Esophagus (tissue), 2 donors: ENCODE measurements around the gene FASN. TPM values are rescaled to one million over a fixed set of nuclear protein-coding genes. Genes with fewer than 3 reads are reported as not detected.
A peak's percentile ranks its signal among the peaks of the same experiment; 100 is the strongest.

Source experiments
- H3K27ac ChIP-seq, 2 donors: one replicate each; pipeline ENCODE4 v1.5.1; 2013; ENCODE audit warnings: low read depth in 2 of 2, mild to moderate bottlenecking in 2 of 2, inconsistent platforms in 1 of 2, low read length in 1 of 2, moderate library complexity in 1 of 2
- H3K27me3 ChIP-seq, 2 donors: one replicate each; pipeline ENCODE4 v1.6.1; 2013; ENCODE audit warnings: low read length in 2 of 2, control low read depth in 1 of 2, mild to moderate bottlenecking in 1 of 2; ENCODE audit not compliant: insufficient read depth in 2 of 2, control insufficient read depth in 1 of 2
- H3K36me3 ChIP-seq, 2 donors: one replicate each; pipeline ENCODE4 v1.6.1; 2013; ENCODE audit warnings: low read length in 1 of 2; ENCODE audit not compliant: control insufficient read depth in 2 of 2, insufficient read depth in 2 of 2
- H3K4me1 ChIP-seq, 2 donors: one replicate each; pipeline ENCODE4 v1.6.1; 2013; ENCODE audit warnings: low read length in 1 of 2; ENCODE audit not compliant: control insufficient read depth in 2 of 2, insufficient read depth in 2 of 2
- H3K4me3 ChIP-seq, 2 donors: one replicate each; pipeline ENCODE4 v1.5.1; 2013; ENCODE audit warnings: low read length in 2 of 2, mild to moderate bottlenecking in 2 of 2, low read depth in 1 of 2, moderate library complexity in 1 of 2
- H3K9me3 ChIP-seq, 2 donors: one replicate each; pipeline ENCODE4 v1.6.1; 2013; ENCODE audit warnings: mild to moderate bottlenecking in 2 of 2, low read depth in 1 of 2, low read length in 1 of 2, moderate library complexity in 1 of 2; ENCODE audit not compliant: control insufficient read depth in 2 of 2, insufficient read depth in 1 of 2
- WGBS, 2 donors: extraction: QIAGEN DNeasy Blood & Tissue Kit; methylation state at CpG; one replicate each; pipeline ENCODE4 v1.1.7; 2013; 5-methylcytosine and 5-hydroxymethylcytosine counted together
- polyA plus RNA-seq, 2 donors: library from polyadenylated mRNA; stranded (reverse); fragments of 200-250 nt; gene quantifications; one replicate each; pipeline ENCODE4 v1.2.3, GENCODE V29; 2013
- donor health status: healthy with polysubstance abuse.
- donor health status: Bipolar disorder and iron deficiency.

Gene FASN
- polyA plus RNA-seq, 2 donors: 92.2 to 95.9 TPM

DNA sequence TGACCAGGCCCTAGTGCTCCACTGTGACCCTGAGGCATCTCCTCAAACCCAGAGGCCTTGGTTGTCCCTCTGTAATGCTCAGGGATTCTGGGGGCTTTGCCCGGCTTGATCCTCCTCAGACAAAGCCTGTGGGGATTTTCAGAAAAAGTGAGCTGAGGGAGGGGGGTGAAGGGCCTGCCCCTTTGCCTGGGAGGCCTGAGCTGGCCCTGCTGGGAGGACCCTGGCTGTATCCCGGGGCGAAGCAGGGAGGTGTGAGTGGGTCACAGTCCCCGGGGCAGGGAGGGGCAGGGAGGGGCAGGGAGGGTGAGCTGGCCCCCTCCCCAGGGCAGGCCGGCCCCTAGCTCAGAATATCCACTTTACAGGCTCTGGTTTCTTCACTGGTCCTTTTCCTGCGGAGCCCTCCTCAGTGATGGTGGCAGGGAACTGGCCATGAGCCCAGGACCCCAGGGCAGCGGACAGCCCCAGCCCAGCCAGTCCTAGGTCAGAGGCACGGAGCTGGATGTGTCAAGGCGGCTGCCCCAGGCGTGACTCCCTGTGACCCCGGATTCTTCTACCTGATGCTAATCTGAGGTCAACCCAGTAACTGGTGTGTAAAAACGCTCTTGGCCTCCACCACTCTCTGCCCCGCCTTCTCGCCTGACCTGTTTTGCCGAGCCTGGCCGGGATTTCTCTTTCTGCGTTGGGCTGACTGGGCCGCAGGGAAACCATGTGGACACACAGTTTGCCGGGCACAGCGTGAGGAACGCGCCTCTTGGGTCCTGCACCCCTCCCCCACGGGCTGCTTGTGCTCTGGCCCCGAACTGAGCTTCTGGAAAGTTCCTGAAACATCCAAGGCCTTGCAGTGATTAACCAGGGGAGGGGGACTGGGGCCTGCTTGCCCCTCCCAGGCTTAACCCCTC, 5.8 kb upstream of the FASN start:
- Histone ChIP-seq H3K27me3 (no peaks in the 10 kb centered on the region), H3K27ac (peak overlapping the region; percentile 74 to 78), H3K4me3 (no peak overlapping the region), H3K4me1 (peaks cover 5 to 63% of the 10 kb centered on the region in 2 donors), H3K9me3 (no peaks in the 10 kb centered on the region), H3K36me3 (no peaks in the 10 kb centered on the region)
- WGBS, 2 donors: 34 to 39% methylated on average over 23 to 24 of the region's 24 CpGs

DNA sequence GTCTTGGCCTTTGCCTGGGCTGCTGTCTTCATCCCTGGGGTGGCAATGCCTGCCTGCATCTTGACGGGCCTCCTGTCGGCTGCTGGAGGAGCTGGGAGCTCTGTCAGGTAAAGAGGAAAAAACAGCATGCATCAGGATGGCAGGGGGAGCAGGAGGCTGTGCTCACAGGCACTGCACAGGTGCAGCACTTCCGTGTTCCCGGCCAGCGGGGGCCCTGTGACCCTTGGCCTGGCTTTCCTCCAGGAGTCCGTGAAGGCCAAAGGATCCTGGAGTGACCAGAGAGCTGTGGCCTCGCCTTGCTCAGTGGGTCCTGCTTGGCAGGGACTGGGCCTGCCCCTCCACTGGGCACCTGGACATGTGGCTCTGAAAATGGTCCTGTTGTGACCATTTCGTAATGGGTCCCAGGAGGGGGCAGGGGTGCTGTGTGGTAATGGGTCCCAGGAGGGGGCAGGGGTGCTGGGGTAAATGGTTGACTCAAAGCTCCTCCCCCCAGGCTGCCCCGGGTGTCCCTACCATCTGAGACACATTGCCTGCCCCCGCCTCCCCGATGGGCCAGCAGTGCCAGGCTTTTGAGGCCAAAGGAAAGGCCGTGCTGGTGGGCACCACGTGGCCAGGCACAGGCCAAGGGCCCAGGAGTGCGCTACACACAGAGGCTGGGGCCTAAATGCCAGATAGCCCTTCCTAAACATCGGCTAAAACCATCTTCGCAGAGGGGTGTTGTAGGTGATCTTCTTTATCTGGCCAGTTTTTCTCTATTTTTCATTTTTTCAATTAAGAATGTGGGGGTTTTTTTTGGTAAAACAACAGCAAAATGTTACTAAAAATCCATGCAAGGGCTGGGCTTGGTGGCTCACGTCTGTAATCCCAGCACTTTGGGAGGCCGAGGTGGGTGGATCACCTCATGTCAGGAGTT, 4.0 kb upstream of the FASN start:
- Histone ChIP-seq H3K4me1 (peaks cover 6 to 57% of the 10 kb centered on the region in 2 donors), H3K4me3 (no peak overlapping the region), H3K27me3 (no peaks in the 10 kb centered on the region), H3K9me3 (no peaks in the 10 kb centered on the region), H3K27ac (no peak overlapping the region), H3K36me3 (no peaks in the 10 kb centered on the region)
- 60 to 69% methylated on average over 18 of the region's 18 CpGs for WGBS, 2 donors

DNA sequence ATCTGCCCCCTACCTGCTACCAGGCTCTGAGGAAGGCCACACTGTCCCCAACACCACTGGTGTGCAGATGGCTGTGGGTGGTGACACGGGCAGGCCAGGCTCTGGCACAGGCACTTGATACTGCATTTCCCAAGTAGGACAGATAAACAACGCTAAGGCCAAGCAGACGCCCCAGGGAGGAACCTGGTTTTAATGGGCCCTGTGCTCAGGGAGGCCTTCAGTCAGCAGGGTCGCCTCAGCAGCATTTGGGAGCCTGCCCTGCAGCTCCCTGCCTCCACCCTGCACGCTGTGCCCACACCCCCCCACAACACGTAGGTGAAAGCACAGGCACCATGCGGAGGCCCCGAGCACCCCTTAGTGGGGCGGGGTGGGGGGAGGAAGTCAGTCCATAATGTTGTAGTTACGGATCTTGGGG, 3.3 kb upstream of the FASN start:
- Histone ChIP-seq H3K27me3 (no peaks in the 10 kb centered on the region), H3K4me1 (peaks cover 10 to 58% of the 10 kb centered on the region in 2 donors), H3K9me3 (no peaks in the 10 kb centered on the region), H3K36me3 (peaks cover 0 to 3% of the 10 kb centered on the region in 2 donors), H3K4me3 (no peak overlapping the region), H3K27ac (no peak overlapping the region)
- 62 to 63% methylated on average over 10 of the region's 10 CpGs for WGBS, 2 donors

DNA sequence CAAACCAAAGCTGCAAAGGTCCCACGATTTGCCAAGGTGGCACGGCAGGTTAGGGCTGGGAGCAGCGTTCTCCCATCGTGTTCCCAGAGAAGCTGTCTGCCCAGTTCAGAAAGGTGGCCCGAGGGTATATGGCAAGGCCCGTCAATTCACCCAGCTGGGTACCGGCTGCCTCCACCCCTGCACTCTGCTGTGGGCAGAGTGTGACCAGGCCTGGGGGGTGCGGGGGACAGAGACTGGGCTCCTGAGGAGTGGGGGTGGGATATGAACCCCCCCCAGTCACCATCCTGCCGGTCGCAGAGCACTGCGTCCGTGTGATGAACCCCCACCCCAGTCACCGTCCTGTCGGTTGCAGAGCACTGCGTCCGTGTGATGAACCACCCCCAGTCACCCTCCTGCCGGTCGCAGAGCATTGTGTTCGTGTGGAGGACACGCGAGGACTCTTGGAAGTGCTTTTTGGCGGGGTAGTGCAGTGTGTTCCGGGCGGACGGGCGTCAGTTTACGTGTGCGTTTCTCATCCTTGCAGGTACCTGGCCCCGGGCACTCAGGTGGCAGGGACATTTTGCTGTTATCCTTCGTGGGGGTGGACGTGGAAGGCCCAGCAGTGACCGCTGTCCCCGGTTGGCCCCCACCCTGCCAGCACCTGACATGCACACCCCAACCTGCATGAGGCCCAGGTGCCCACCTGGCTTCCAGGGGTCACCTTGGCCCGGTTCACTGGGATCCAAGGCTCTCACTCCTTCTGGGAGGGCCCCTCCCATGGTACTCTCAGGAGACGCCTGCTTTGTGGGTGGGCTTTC, 2.7 kb upstream of the FASN start:
- H3K4me3 ChIP-seq: no peak overlapping the region
- H3K4me1 ChIP-seq: peaks cover 13 to 59% of the 10 kb centered on the region in 2 donors
- 64 to 69% methylated on average over 35 of the region's 35 CpGs for WGBS, 2 donors
- peak overlapping the region; percentile 9 to 34 for H3K27ac ChIP-seq
- no peaks in the 10 kb centered on the region for H3K27me3 ChIP-seq
- H3K9me3 ChIP-seq: no peaks in the 10 kb centered on the region
- peaks cover 3 to 9% of the 10 kb centered on the region in 2 donors for H3K36me3 ChIP-seq

DNA sequence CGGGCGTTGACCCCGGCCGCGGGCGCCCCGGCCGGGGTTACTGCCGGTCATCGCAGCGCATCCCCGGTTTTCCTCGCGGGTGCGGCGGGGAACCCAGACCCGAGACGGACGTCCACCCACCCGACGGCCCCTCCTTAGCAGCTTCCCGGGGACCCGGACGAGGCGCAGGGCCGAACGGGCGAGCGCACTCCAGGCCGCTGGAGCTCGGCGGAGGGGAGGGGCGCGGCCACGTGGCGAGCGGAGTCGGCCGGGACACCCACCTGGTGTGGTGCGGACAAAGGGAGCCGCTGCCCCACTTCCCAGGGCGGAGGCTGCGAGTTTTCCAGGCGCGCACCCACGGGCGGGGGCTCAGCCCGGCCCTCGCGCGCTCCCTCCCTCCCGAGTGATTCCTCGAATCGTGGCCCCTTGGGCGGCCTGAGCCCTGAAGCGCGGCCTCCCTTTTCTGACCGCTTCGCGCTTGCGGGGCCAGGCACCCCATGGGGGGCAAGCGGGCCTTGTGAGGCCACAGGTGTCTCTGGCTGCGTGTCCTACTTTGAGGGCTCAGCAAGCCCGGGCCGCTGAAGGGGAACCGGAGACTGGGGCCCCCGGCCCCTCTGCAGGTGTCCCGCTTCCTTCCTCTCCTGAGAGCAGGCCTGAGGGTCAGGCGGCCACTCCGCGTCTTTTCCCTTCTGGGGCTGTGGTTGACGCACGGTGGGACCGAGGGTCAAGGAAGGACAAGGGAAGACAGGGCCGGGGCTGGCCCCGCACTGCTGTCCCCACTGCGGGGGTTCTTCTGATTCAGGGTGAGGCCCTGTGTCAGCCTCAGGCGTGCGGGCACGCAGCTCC, 1.1 kb upstream of the FASN start:
- Histone ChIP-seq H3K27ac (peak overlapping the region; percentile 95 to 98), H3K9me3 (no peaks in the 10 kb centered on the region), H3K4me1 (peaks cover 13 to 50% of the 10 kb centered on the region in 2 donors), H3K27me3 (no peaks in the 10 kb centered on the region), H3K4me3 (peak overlapping the region; percentile 41 to 50), H3K36me3 (peaks cover 3 to 21% of the 10 kb centered on the region in 2 donors)
- 11 to 13% methylated on average over 78 to 80 of the region's 80 CpGs for WGBS, 2 donors

DNA sequence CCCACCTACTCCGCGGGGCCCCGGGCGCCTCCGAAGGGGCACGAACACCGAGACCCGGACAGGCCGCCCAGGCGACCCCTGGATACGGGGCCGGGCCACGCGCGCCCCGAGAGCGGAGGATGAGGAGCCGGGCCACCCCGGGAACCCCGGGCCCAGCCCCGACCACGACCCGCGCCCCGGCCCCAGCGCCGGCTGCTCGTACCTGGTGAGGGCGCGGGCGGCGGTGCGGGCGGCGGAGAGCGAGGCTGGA, 192 bp downstream of the FASN start:
- Histone ChIP-seq H3K4me3 (peak overlapping the region; percentile 75 to 84), H3K36me3 (peaks cover 8 to 32% of the 10 kb centered on the region in 2 donors), H3K4me1 (peaks cover 8 to 43% of the 10 kb centered on the region in 2 donors), H3K27ac (peak overlapping the region; percentile 88 to 95), H3K9me3 (no peaks in the 10 kb centered on the region), H3K27me3 (no peaks in the 10 kb centered on the region)
- 0% methylated on average over 19 to 36 of the region's 36 CpGs for WGBS, 2 donors

DNA sequence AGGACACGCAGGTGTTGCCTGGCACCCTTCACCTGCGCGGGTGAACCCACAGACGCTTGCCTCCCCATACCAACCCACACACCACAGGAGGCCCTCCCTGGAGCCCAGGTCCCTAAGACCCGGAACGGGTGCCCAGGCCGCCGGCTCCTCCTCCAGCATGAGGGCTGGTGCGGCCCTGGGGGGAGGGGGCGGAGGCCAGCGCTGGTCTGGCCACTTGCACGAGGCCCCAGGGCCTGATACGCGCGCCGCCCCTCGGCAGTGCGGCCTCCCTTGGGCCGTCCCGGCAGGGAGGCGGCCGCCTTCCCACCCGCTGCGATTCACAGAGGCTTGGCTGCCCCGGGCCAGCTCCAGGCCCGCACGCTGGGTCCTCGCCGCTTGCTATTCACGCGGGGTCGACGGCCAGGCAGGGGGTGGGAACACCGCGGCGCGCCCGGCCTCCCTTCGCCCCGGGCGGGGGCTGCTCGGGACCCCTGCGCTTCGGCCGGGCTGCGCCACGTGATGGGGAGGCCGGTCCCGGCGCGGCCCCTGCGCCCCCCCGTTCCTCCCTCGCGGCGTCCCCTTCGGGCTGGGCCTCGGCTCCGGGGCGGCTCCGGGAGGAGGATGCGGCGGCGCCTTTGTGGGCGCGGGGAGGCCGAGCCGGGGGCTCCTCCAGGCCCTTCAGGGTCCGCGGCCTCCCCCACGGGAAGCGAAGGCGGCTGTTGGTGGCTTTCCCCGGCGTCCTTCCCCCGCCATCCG, 685 bp downstream of the FASN start:
- peak overlapping the region; percentile 88 to 95 for H3K27ac ChIP-seq
- H3K27me3 ChIP-seq: no peaks in the 10 kb centered on the region
- WGBS, 2 donors: 1 to 2% methylated on average over 56 to 77 of the region's 77 CpGs
- peaks cover 8 to 37% of the 10 kb centered on the region in 2 donors for H3K36me3 ChIP-seq
- peak overlapping the region; percentile 75 to 84 for H3K4me3 ChIP-seq
- H3K4me1 ChIP-seq: peaks cover 8 to 43% of the 10 kb centered on the region in 2 donors
- H3K9me3 ChIP-seq: no peaks in the 10 kb centered on the region

DNA sequence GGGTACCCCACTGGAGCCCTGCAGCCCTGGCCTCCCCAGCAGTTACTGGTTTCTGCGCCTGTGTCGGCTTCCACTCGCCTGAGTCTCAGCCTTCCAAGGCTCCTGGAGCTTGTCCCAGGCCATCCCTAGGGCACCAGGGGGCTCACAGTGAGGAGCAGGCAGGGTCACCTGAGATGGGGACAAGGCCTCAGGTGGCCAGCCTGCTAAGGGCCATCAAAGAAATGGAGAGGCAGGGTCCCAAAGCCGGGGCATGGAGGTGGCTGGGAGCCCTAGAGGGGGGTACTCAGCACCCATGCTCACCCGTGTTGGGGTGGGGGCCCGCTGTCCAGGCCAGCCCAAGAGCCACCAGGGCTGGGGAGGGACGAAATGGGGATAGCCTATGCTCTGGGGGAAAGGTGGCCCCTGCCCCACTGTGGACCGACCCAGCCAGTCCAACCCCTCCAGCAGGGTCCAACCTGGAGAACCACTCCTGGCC, 1.3 kb downstream of the FASN start:
- Histone ChIP-seq H3K9me3 (no peaks in the 10 kb centered on the region), H3K36me3 (peaks cover 13 to 43% of the 10 kb centered on the region in 2 donors), H3K27ac (peak overlapping the region in 1 of 2 donors; percentile 88), H3K4me1 (peaks cover 8 to 43% of the 10 kb centered on the region in 2 donors), H3K4me3 (peak overlapping the region; percentile 75 to 84), H3K27me3 (no peaks in the 10 kb centered on the region)
- 57 to 66% methylated on average over 7 to 8 of the region's 8 CpGs for WGBS, 2 donors
